Esophagus squamous epithelium (tissue), 4 donors: Measurements from ENCODE around the gene YIF1A.

ENCODE experiments used
- CTCF ChIP-seq, 6 experiments: fragments of 450-650 bp in 4 of 6; fragments of 200-600 bp in 2 of 6; sonication (generic) in 2 of 6; IDR thresholded peaks; one replicate each; pipeline ENCODE4 v1.5.1; 2016 to 2019; ENCODE audit warnings: antibody characterized with exemption in 6 of 6, mild to moderate bottlenecking in 4 of 6, moderate library complexity in 4 of 6
- POLR2A ChIP-seq, 4 donors: fragments of 450-650 bp; IDR thresholded peaks; one replicate each; pipeline ENCODE4 v1.6.1; 2017; ENCODE audit warnings: antibody characterized with exemption in 4 of 4, mild to moderate bottlenecking in 4 of 4, moderate library complexity in 3 of 4

- no peak for TF ChIP-seq CTCF (IDR thresholded peaks at IDR 0.05)
- no peak for TF ChIP-seq POLR2A (IDR thresholded peaks at IDR 0.05)
Measured at GRCh38 chr11:66281001-66281400, 7.9 kb downstream of the YIF1A start.
